Measurements from ENCODE around the gene NDC80.
A peak's percentile ranks its signal among the peaks of the same experiment; 100 is the strongest.

NDC80 gene

GRCh38 chr18:2559249-2559648 lies 12.1 kb upstream of the NDC80 start:
- DNase-seq (ENCODE audit: low read depth) = no peak

- no peak for DNase-seq (ENCODE audit: low read depth)
These were observed 7.0 kb upstream of the NDC80 start for GRCh38 chr18:2564373-2564772.

GRCh38 chr18:2568129-2568528 lies 3.2 kb upstream of the NDC80 start:
- DNase-seq (ENCODE audit: low read depth) = no peak

- DNase-seq (ENCODE audit: low read depth) = no peak
These were observed 2.8 kb upstream of the NDC80 start for GRCh38 chr18:2568605-2569004.

- DNase-seq (ENCODE audit: low read depth) = no peak
These were observed 1.8 kb upstream of the NDC80 start for GRCh38 chr18:2569338-2570207.

GRCh38 chr18:2570772-2571199 lies 571 bp upstream of the NDC80 start:
- peak; percentile 57 for DNase-seq (ENCODE audit: low read depth)

- no peak for DNase-seq (ENCODE audit: low read depth)
These were observed 813 bp downstream of the NDC80 start for GRCh38 chr18:2572171-2572569.

GRCh38 chr18:2572892-2573291 lies 1.5 kb downstream of the NDC80 start:
- no peak for DNase-seq (ENCODE audit: low read depth)

GRCh38 chr18:2573408-2573807 lies 2.1 kb downstream of the NDC80 start:
- no peak for DNase-seq (ENCODE audit: low read depth)

GRCh38 chr18:2587788-2588187 lies 16.4 kb downstream of the NDC80 start:
- DNase-seq (ENCODE audit: low read depth) = no peak

- DNase-seq (ENCODE audit: low read depth) = no peak
These were observed 17.4 kb downstream of the NDC80 start for GRCh38 chr18:2588666-2589344.

- no peak for DNase-seq (ENCODE audit: low read depth)
These were observed 18.1 kb downstream of the NDC80 start for GRCh38 chr18:2589345-2590068.

GRCh38 chr18:2590303-2590702 lies 18.9 kb downstream of the NDC80 start:
- DNase-seq (ENCODE audit: low read depth) = no peak

- no peak for DNase-seq (ENCODE audit: low read depth)
These were observed 26.3 kb downstream of the NDC80 start for GRCh38 chr18:2597639-2598038.

- no peak for DNase-seq (ENCODE audit: low read depth)
These were observed 31.5 kb downstream of the NDC80 start for GRCh38 chr18:2602844-2603243.

GRCh38 chr18:2606335-2606734 lies 35.0 kb downstream of the NDC80 start:
- no peak for DNase-seq (ENCODE audit: low read depth)

- DNase-seq (ENCODE audit: low read depth) = no peak
These were observed 38.2 kb downstream of the NDC80 start for GRCh38 chr18:2609604-2610003.

- DNase-seq (ENCODE audit: low read depth) = no peak
These were observed 39.2 kb downstream of the NDC80 start for GRCh38 chr18:2610549-2610948.

GRCh38 chr18:2612996-2613395 lies 41.6 kb downstream of the NDC80 start:
- DNase-seq (ENCODE audit: low read depth) = no peak

- no peak for DNase-seq (ENCODE audit: low read depth)
These were observed 46.1 kb downstream of the NDC80 start for GRCh38 chr18:2617401-2617998.

GRCh38 chr18:2618009-2618408 lies 46.7 kb downstream of the NDC80 start:
- no peak for DNase-seq (ENCODE audit: low read depth)

- no peak for DNase-seq (ENCODE audit: low read depth)
These were observed 53.9 kb downstream of the NDC80 start for GRCh38 chr18:2625217-2625616.
